HepG2 (cell line): ENCODE results near the gene LAG3. TPM values are rescaled to one million over a fixed set of nuclear protein-coding genes. Genes with fewer than 3 reads are reported as not detected.

Source experiments
- ATAC-seq: fragments of 200-7000 bp; cut with Tn5 transposase; 3 replicates; pipeline ENCODE4 v1.9.1; 2020; ENCODE audit warnings: mild to moderate bottlenecking, moderate library complexity
- BruUV-seq: library from RNA; stranded (reverse); fragments of 400-500 nt; replicated peaks from 2 replicates; lab custom pipeline; 2021; lab: Mats Ljungman, UMichigan
- CTCF ChIA-PET: fragments of 300-600 bp; formaldehyde crosslinking; extraction: SDS; loops from one replicate; lab custom pipeline; 2021; ENCODE audit warnings: low total read pairs, inconsistent platforms, low intra/inter-chr PET ratio; lab: Yijun Ruan, JAX
- POLR2A ChIA-PET: fragments of 350-600 bp; sonication (Branson Sonifier 250); formaldehyde crosslinking; loops from one replicate; lab custom pipeline; 2020; ENCODE audit warnings: antibody characterized with exemption, inconsistent platforms; lab: Yijun Ruan, JAX
- DNase-seq: peaks from one replicate; pipeline ENCODE4 v3.0.0-alpha.2; 2015; ENCODE audit warnings: low spot score
- FAIRE-seq: peaks from 3 replicates; lab custom pipeline; 2011; peaks lifted over from hg19 to GRCh38; lab: Jason Lieb, UNC
- H2AFZ ChIP-seq: one replicate; pipeline ENCODE4 v1.6.1; 2011; ENCODE audit warnings: low read length, inconsistent platforms
- H3K27ac ChIP-seq: fragments of 300-600 bp; 3 replicates; pipeline ENCODE4 v1.8.0; 2011; ENCODE audit warnings: mixed run types, mild to moderate bottlenecking, mixed read lengths, low read length, inconsistent platforms; ENCODE audit not compliant: insufficient read depth; ENCODE audit errors: extremely low read length
- H3K27me3 ChIP-seq, 2 experiments: fragments of 200-600 bp in 1 of 2; 2 replicates in 1 of 2; 3 replicates in 1 of 2; pipeline versions ENCODE4 v1.6.0 to v1.8.0; 2011; ENCODE audit warnings: low read length in 2 of 2, mild to moderate bottlenecking in 2 of 2, moderate library complexity in 2 of 2, inconsistent platforms in 1 of 2; ENCODE audit not compliant: insufficient read depth in 2 of 2, control insufficient read depth in 1 of 2
- H3K36me3 ChIP-seq, 2 experiments: fragments of 200-600 bp in 1 of 2; replicated peaks in 1 of 2; 2 replicates in 1 of 2; 3 replicates in 1 of 2; pipeline versions ENCODE4 v1.5.1 to v1.8.0; 2011; ENCODE audit warnings: low read length in 2 of 2, inconsistent platforms in 1 of 2; ENCODE audit not compliant: insufficient read depth in 2 of 2, control insufficient read depth in 1 of 2
- H3K4me1 ChIP-seq: 2 replicates; pipeline ENCODE4 v1.5.1; 2012; ENCODE audit warnings: low read length, inconsistent platforms; ENCODE audit not compliant: insufficient read depth
- H3K4me2 ChIP-seq: 2 replicates; pipeline ENCODE4 v1.6.0; 2011; ENCODE audit warnings: low read depth, low read length, inconsistent platforms
- H3K4me3 ChIP-seq, 3 experiments: fragments of 200-600 bp in 1 of 3; sonication (generic), shearing (Covaris generic) in 1 of 3; replicated peaks in 1 of 3; 2 replicates each; pipeline ENCODE4 v1.5.1; 2011 to 2016; ENCODE audit warnings: low read length in 3 of 3, inconsistent platforms in 2 of 3, low read depth in 2 of 3, mild to moderate bottlenecking in 2 of 3, control low read depth in 1 of 3, mixed read lengths in 1 of 3; ENCODE audit not compliant: insufficient read depth in 1 of 3
- H3K79me2 ChIP-seq: one replicate; pipeline ENCODE4 v1.6.1; 2011; ENCODE audit warnings: low read length, inconsistent platforms; ENCODE audit not compliant: insufficient read depth
- H3K9ac ChIP-seq: 2 replicates; pipeline ENCODE4 v1.6.0; 2011; ENCODE audit warnings: mild to moderate bottlenecking, low read depth, low read length, inconsistent platforms; ENCODE audit not compliant: insufficient read depth
- H3K9me3 ChIP-seq: 2 replicates; pipeline ENCODE4 v1.5.1; 2012; ENCODE audit warnings: mild to moderate bottlenecking, low read length
- H4K20me1 ChIP-seq: 2 replicates; pipeline ENCODE4 v1.6.0; 2011; ENCODE audit warnings: inconsistent platforms, mild to moderate bottlenecking, low read length, moderate library complexity; ENCODE audit not compliant: insufficient read depth
- ARNTL ChIP-seq: sonication (generic); formaldehyde crosslinking; IDR thresholded peaks from 2 replicates; pipeline ENCODE4 v1.4.0; 2020; ENCODE audit warnings: mild to moderate bottlenecking, missing genetic modification reagents
- CBX1 ChIP-seq: IDR thresholded peaks from one replicate; pipeline ENCODE4 v1.6.1; 2016; ENCODE audit warnings: antibody characterized with exemption, low read depth
- EHMT2 ChIP-seq: fragments of 200-600 bp; sonication (generic); IDR thresholded peaks from 2 replicates; pipeline ENCODE4 v1.7.0; 2017; ENCODE audit warnings: antibody characterized with exemption, low read depth, low read length, borderline replicate concordance
- FIP1L1 ChIP-seq: fragments of 200-400 bp; formaldehyde crosslinking; IDR thresholded peaks from 2 replicates; pipeline ENCODE4 v1.6.1; 2018; ENCODE audit warnings: low read depth, mild to moderate bottlenecking, low read length, moderate library complexity, borderline replicate concordance; ENCODE audit not compliant: insufficient read depth
- GATA4 ChIP-seq: sonication (generic); IDR thresholded peaks from 2 replicates; pipeline ENCODE4 v1.6.1; 2016; ENCODE audit warnings: antibody characterized with exemption, low read depth, borderline replicate concordance
- HES4 ChIP-seq: sonication (generic); formaldehyde crosslinking; IDR thresholded peaks from 2 replicates; pipeline ENCODE4 v1.9.0; 2021; ENCODE audit warnings: mild to moderate bottlenecking, missing genetic modification reagents, borderline replicate concordance
- MEF2D ChIP-seq: sonication (generic); formaldehyde crosslinking; IDR thresholded peaks from 2 replicates; pipeline ENCODE4 v1.5.1; 2020; ENCODE audit warnings: mild to moderate bottlenecking, missing genetic modification reagents
- NR2F6 ChIP-seq, 2 experiments: IDR thresholded peaks; 2 replicates each; pipeline ENCODE4 v1.6.1; 2016; ENCODE audit warnings: antibody characterized with exemption in 1 of 2, mild to moderate bottlenecking in 1 of 2
- PHF21A ChIP-seq: sonication (generic); formaldehyde crosslinking; IDR thresholded peaks from 2 replicates; pipeline ENCODE4 v1.5.0; 2020; ENCODE audit warnings: mild to moderate bottlenecking, missing genetic modification reagents
- SP1 ChIP-seq, 2 experiments: fragments of 450-650 bp in 1 of 2; sonication (generic) in 1 of 2; formaldehyde crosslinking in 1 of 2; IDR thresholded peaks; 2 replicates each; pipeline versions ENCODE4 v1.4.0 to v1.6.1; 2016 to 2020; ENCODE audit warnings: missing genetic modification reagents in 1 of 2
- TAF1 ChIP-seq: sonication (generic); formaldehyde crosslinking; IDR thresholded peaks from 2 replicates; pipeline ENCODE4 v1.4.0; 2020; ENCODE audit warnings: missing genetic modification reagents
- TRIM24 ChIP-seq: sonication (generic); formaldehyde crosslinking; IDR thresholded peaks from 2 replicates; pipeline ENCODE4 v1.8.0; 2022; ENCODE audit warnings: mild to moderate bottlenecking, missing genetic modification reagents
- ZBTB10 ChIP-seq: sonication (generic); formaldehyde crosslinking; IDR thresholded peaks from 2 replicates; pipeline ENCODE4 v1.4.0; 2020; ENCODE audit warnings: missing genetic modification reagents, borderline replicate concordance
- ZNF124 ChIP-seq: sonication (generic); formaldehyde crosslinking; IDR thresholded peaks from 2 replicates; pipeline ENCODE4 v1.4.0; 2020; ENCODE audit warnings: missing genetic modification reagents
- ZNF33A ChIP-seq: sonication (generic); formaldehyde crosslinking; IDR thresholded peaks from 2 replicates; pipeline ENCODE4 v1.5.1; 2020; ENCODE audit warnings: missing genetic modification reagents, mild to moderate bottlenecking, moderate library complexity, borderline replicate concordance
- ZNF569 ChIP-seq: sonication (generic); formaldehyde crosslinking; IDR thresholded peaks from 2 replicates; pipeline ENCODE4 v1.5.0; 2020; ENCODE audit warnings: mild to moderate bottlenecking, missing genetic modification reagents, moderate library complexity, borderline replicate concordance
- ZNF691 ChIP-seq: sonication (generic); formaldehyde crosslinking; IDR thresholded peaks from 2 replicates; pipeline ENCODE4 v1.4.0; 2020; ENCODE audit warnings: missing genetic modification reagents, low read depth, mild to moderate bottlenecking, borderline replicate concordance
- ZNF777 ChIP-seq: sonication (generic); formaldehyde crosslinking; IDR thresholded peaks from 2 replicates; pipeline ENCODE4 v1.4.0; 2020; ENCODE audit warnings: missing genetic modification reagents
- ZNF850 ChIP-seq: sonication (generic); formaldehyde crosslinking; conservative IDR thresholded peaks from 2 replicates; pipeline ENCODE4 v1.9.0; 2021; ENCODE audit warnings: mild to moderate bottlenecking, missing genetic modification reagents
- WGBS: methylation state at CpG from one replicate; pipeline ENCODE4 v1.1.6; 2017; ENCODE audit warnings: low lambda C conversion rate; 5-methylcytosine and 5-hydroxymethylcytosine counted together
- in situ Hi-C: cut with HindIII; loops from 2 replicates; pipeline ENCODE4 v1.10.0; 2017; ENCODE audit warnings: low pct_unique_long_range_greater_than_20kb; ENCODE audit not compliant: extremely low pct_ligation_motif_present
- intact Hi-C: fragments of 100-400 bp; cut with micrococcal nuclease; formaldehyde crosslinking; loops from one replicate; pipeline ENCODE4 v1.10.0; 2022; ENCODE audit not compliant: unreplicated experiment
- polyA plus RNA-seq, 8 experiments: library from polyadenylated mRNA; depleted of rRNA in 3 of 8; stranded (reverse) in 7 of 8; unstranded in 1 of 8; fragments of >200 nt; fragmentation: Illumina TruSeq in 4 of 8; extraction: Trizol in 4 of 8; gene quantifications; 2 replicates each; pipeline versions ENCODE4 v1.2.1 to v1.2.3, GENCODE V29; 2011 to 2016; ENCODE audit warnings: low read depth in 4 of 8, missing spikeins in 1 of 8, mixed read lengths in 1 of 8; ENCODE audit not compliant: insufficient read depth in 1 of 8
- total RNA-seq, 5 experiments: library from RNA; depleted of rRNA; stranded (reverse); fragments of >200 nt; fragmentation: Illumina TruSeq; extraction: Trizol; gene quantifications; 2 replicates each; pipeline ENCODE4 v1.2.3, GENCODE V29; 2016; ENCODE audit warnings: low read depth in 1 of 5

Gene LAG3
- total and polyA plus RNA-seq, 2 of the 13 experiments (the other 11 are each of a cell fraction or from before 2014, with no cell fraction given) = 0.11 to 0.26 TPM

- no peak for TF ChIP-seq ZBTB10
These were observed 49.5 kb upstream of the LAG3 start (continued) for GRCh38 chr12:6722863-6723262.

- Histone ChIP-seq H3K79me2 (peaks cover 3% of the 10 kb centered on the region), H3K27ac (peak within 1 kb of the TSS; percentile 82), H2AFZ (peak within 1 kb of the TSS; percentile 93), H3K4me3 (peak within 1 kb of the TSS; percentile 65 to 93 (median 74)), H3K4me2 (peak within 1 kb of the TSS; percentile 98), H4K20me1 (no peaks in the 10 kb centered on the region), H3K9me3 (no peaks in the 10 kb centered on the region), H3K27me3 (no peaks in the 10 kb centered on the region), H3K36me3 (peaks cover 0 to 10% of the 10 kb centered on the region in 2 experiments; a peak in 1 of 5 replicates), H3K9ac (peak within 1 kb of the TSS; percentile 85), H3K4me1 (peaks cover 31% of the 10 kb centered on the region)
- ATAC-seq (peak; percentile 97), FAIRE-seq (peak; percentile 94), DNase-seq (peak; percentile 97)
- intact Hi-C loops (loop anchor here (2.0 kb wide), 1 partner anchor 35 kb away; the partner anchor contains the start of gene ZNF384), in situ Hi-C loops (no loop called here)
- 2% methylated on average over 37 of the region's 49 CpGs for WGBS
- no TSS peak for BruUV-seq
- ChIA-PET POLR2A (interaction anchor here (0.5 to 2.6 kb wide), 38 partner anchors 8 to 388 kb away, joined by 3 to 111 read pairs (median 4); partner anchors contain the start of genes CD4, CDCA3, GAPDH and LTBR), CTCF (no interaction called here)
- TF ChIP-seq ZNF124 (CRISPR knock-in tag) (peak; percentile 85; the same call in 1 of the 2 replicates), ZNF850 (no peak), SP1 (IDR thresholded peaks at IDR 0.05) (no peak), SP1 (CRISPR knock-in tag; IDR thresholded peaks at IDR 0.05) (peak; percentile 76), MEF2D (CRISPR knock-in tag) (no peak; the same call in 1 of the 2 replicates), PHF21A (peak; percentile 93), HES4 (peak; percentile 77; the same call in 1 of the 2 replicates), FIP1L1 (peak; percentile 73; the same call in 1 of the 2 replicates), NR2F6 (IDR thresholded peaks at IDR 0.05) (0 out of 2 replicates have a peak, but pooled peaks have one; percentile 25), NR2F6 (CRISPR knock-in tag; IDR thresholded peaks at IDR 0.05) (peak; percentile 54; the same call in 1 of the 2 replicates), ZNF569 (CRISPR knock-in tag) (no peak), TAF1 (CRISPR knock-in tag) (peak; percentile 65), ZNF777 (CRISPR knock-in tag) (peak; percentile 70), GATA4 (0 out of 2 replicates have a peak, but pooled peaks have one; percentile 48), EHMT2 (no peak), ARNTL (peak; percentile 93), CBX1 (peak; percentile 96), TRIM24 (no peak), ZNF691 (no peak; the same call in 1 of the 2 replicates), ZNF33A (CRISPR knock-in tag) (no peak)
These were observed 48.5 kb upstream of the LAG3 start, which contains the start of gene COPS7A for GRCh38 chr12:6723607-6724408. Gene COPS7A, plus strand, starts transcription at chr12:6724046. Its CDS starts 611 bp downstream, at chr12:6724657.
